Measurements from ENCODE around the gene TPRX2.
"Not testable (repeated sequence)": the region's sequence is repeated elsewhere in the genome, so short reads cannot be mapped to it uniquely, and the experiment has no call there.

The TPRX2 gene

GRCh38 chr19:47858646-47859285 lies at the start of gene TPRX2:
TPRX2 (plus strand) TSS chr19:47859235; CDS start chr19:47859247, 12 bp downstream.
- TF ChIP-seq GATA2, GATA3 (IDR thresholded peaks at IDR 0.05; ENCODE audit: low read depth, low read length): not testable (repeated sequence)

- TF ChIP-seq GATA2 (IDR thresholded peaks at IDR 0.05; ENCODE audit: low read depth, low read length) (no peak), GATA3 (IDR thresholded peaks at IDR 0.05; ENCODE audit: low read depth, low read length) (no peak)
Observed at GRCh38 chr19:47813304-47813994, 45.6 kb upstream of the TPRX2 start.

GRCh38 chr19:47813995-47814328 lies 45.1 kb upstream of the TPRX2 start:
- TF ChIP-seq GATA2 (IDR thresholded peaks at IDR 0.05; ENCODE audit: low read depth, low read length) (no peak), GATA3 (IDR thresholded peaks at IDR 0.05; ENCODE audit: low read depth, low read length) (no peak)

- TF ChIP-seq GATA3 (IDR thresholded peaks at IDR 0.05; ENCODE audit: low read depth, low read length): no peak
- no peak for TF ChIP-seq GATA2 (IDR thresholded peaks at IDR 0.05; ENCODE audit: low read depth, low read length)
Observed at GRCh38 chr19:47819858-47820257, 39.2 kb upstream of the TPRX2 start.

DNA sequence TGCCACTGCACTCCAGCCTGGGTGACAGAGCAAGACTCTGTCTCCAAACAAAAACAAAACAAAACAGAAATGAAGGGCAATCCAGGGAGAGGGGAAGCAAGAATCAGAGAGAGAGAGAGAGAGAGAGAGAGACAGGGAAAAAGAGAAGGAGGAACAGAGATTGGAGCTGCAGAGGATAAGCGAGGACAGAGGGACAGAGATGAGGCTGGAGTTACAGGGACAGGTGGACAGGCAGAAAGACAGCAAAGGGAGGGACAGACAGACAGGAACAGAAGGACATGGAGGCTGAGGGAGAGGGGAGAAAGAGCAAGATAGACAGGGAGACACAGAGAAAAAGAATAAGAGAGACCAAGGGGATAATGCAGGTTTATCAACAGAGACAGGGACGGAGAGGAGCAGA lies 38.6 kb upstream of the TPRX2 start:
- TF ChIP-seq GATA3 (IDR thresholded peaks at IDR 0.05; ENCODE audit: low read depth, low read length) (no peak), GATA2 (IDR thresholded peaks at IDR 0.05; ENCODE audit: low read depth, low read length) (no peak)

DNA sequence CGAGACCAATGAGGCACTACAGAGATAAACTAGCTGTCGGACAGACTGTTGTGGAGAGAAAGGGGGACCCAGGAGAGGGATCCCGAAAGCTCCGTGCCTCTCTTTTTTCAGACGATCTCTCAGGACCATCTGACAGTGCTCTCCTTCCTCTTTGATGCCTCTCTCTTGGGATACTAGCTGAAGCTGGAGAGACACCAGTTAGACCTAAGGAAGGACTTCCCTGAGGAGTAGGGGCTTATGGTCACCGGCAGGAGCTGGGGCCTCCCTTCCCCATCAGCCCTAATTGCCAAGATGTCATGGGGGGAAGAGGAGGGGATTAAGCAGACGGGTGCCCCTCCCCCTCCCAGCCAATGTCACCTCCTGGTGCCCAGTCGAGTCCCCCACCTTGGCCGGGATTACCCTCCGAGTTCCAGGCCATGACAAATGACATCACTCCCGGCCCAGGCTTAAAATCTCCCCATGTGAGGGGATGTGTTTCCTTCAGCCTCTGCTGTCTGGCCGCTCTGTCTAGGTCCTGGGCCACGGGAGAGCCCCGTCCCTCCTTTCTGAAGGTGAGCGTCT lies 37.5 kb upstream of the TPRX2 start, which contains the start of gene CRX:
TSS of gene CRX (plus strand) at position 478 of the 561 bp plus-strand sequence. CDS start 12,507 bp downstream, outside the sequence.
- no peak for TF ChIP-seq GATA2 (IDR thresholded peaks at IDR 0.05; ENCODE audit: low read depth, low read length)
- no peak for TF ChIP-seq GATA3 (IDR thresholded peaks at IDR 0.05; ENCODE audit: low read depth, low read length)

- TF ChIP-seq GATA3 (IDR thresholded peaks at IDR 0.05; ENCODE audit: low read depth, low read length) (no peak), GATA2 (IDR thresholded peaks at IDR 0.05; ENCODE audit: low read depth, low read length) (no peak)
Observed at GRCh38 chr19:47824396-47824795, 34.6 kb upstream of the TPRX2 start.

- no peak for TF ChIP-seq GATA3 (IDR thresholded peaks at IDR 0.05; ENCODE audit: low read depth, low read length)
Observed at GRCh38 chr19:47826800-47827199, 32.2 kb upstream of the TPRX2 start.

DNA sequence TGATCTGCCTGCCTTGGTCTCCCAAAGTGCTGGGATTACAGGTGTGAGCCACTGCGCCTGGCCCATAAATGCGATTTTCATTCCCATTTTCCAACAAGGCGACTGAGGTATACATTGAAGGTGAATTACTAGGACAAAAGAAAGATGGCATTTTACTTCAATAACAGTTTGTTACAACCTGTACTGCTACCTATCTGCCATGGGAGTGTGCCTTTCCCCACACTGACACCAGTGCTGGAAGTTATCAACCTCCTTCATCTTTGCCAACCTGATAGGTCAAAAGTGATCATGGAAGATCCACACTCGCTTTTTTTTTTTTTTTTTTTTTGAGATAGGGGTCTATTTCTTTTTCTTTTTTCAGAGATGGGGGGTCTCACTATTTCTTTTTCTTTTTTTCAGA lies 26.3 kb upstream of the TPRX2 start:
- no peak for TF ChIP-seq GATA3 (IDR thresholded peaks at IDR 0.05; ENCODE audit: low read depth, low read length)
- TF ChIP-seq GATA2 (IDR thresholded peaks at IDR 0.05; ENCODE audit: low read depth, low read length): no peak

GRCh38 chr19:47836038-47836437 lies 23.0 kb upstream of the TPRX2 start:
- TF ChIP-seq GATA3 (IDR thresholded peaks at IDR 0.05; ENCODE audit: low read depth, low read length): no peak
- TF ChIP-seq GATA2 (IDR thresholded peaks at IDR 0.05; ENCODE audit: low read depth, low read length): no peak

- no peak for TF ChIP-seq GATA3 (IDR thresholded peaks at IDR 0.05; ENCODE audit: low read depth, low read length)
- no peak for TF ChIP-seq GATA2 (IDR thresholded peaks at IDR 0.05; ENCODE audit: low read depth, low read length)
Observed at GRCh38 chr19:47839411-47839810, 19.6 kb upstream of the TPRX2 start.

- TF ChIP-seq GATA3 (IDR thresholded peaks at IDR 0.05; ENCODE audit: low read depth, low read length) (no peak), GATA2 (IDR thresholded peaks at IDR 0.05; ENCODE audit: low read depth, low read length) (no peak)
Observed at GRCh38 chr19:47839913-47840312, 19.1 kb upstream of the TPRX2 start.

- TF ChIP-seq GATA3 (IDR thresholded peaks at IDR 0.05; ENCODE audit: low read depth, low read length): no peak
- TF ChIP-seq GATA2 (IDR thresholded peaks at IDR 0.05; ENCODE audit: low read depth, low read length): no peak
Observed at GRCh38 chr19:47842941-47843340, 16.1 kb upstream of the TPRX2 start.

DNA sequence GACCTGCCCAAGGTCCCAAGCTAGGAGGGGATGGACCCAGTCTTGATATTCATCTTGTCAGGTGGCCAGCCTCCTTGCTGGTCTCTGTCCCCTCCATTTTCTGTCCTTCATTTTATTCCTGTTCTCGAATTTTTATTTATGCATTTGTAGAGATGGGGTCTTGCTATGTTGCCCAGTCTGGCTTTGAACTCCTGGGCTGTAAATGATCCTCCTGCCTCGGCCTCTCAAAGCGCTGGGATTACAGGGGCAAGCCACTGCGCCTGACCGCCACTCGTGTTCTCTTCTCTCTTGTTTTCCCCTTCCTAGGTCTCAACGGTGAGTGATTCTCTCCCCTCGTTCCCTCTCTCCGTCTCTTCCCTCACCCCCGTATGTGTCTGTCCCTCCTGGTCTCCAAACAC lies 10.6 kb upstream of the TPRX2 start:
- TF ChIP-seq GATA2 (IDR thresholded peaks at IDR 0.05; ENCODE audit: low read depth, low read length) (no peak), GATA3 (IDR thresholded peaks at IDR 0.05; ENCODE audit: low read depth, low read length) (no peak)

All from SH-SY5Y (cell line).